K562 (cell line): Measurements from ENCODE around the gene GPR176. TPM values are rescaled to one million over a fixed set of nuclear protein-coding genes. Genes with fewer than 3 reads are reported as not detected.

Source experiments
- ATAC-seq: fragments of 200-7000 bp; cut with Tn5 transposase; 3 replicates; pipeline ENCODE4 v1.9.1; 2020; ENCODE audit warnings: moderate library complexity
- BruUV-seq: library from RNA; stranded (reverse); fragments of 400-500 nt; replicated peaks from 2 replicates; lab custom pipeline; 2021; lab: Mats Ljungman, UMichigan
- CTCF ChIA-PET: fragments of 300-600 bp; formaldehyde crosslinking; extraction: SDS; loops from one replicate; lab custom pipeline; 2021; ENCODE audit warnings: low intra/inter-chr PET ratio; lab: Yijun Ruan, JAX
- POLR2A ChIA-PET: fragments of 300-600, 350-650 bp; sonication (Branson Sonifier 250); formaldehyde crosslinking; extraction: SDS; loops from one replicate; lab custom pipeline; 2021; ENCODE audit warnings: antibody characterized with exemption, inconsistent platforms; lab: Yijun Ruan, JAX
- DNase-seq, 4 experiments: peaks; one replicate each; pipeline versions ENCODE4 v3.0.0 to v3.0.0-alpha.2; 2011 to 2018; ENCODE audit warnings: low spot score in 3 of 4, mixed read lengths in 3 of 4; ENCODE audit errors: extremely low read depth in 1 of 4
- FAIRE-seq: peaks from 2 replicates; lab custom pipeline; 2011; peaks lifted over from hg19 to GRCh38; lab: Jason Lieb, UNC
- H2AFZ ChIP-seq: 2 replicates; pipeline ENCODE4 v1.6.0; 2011; ENCODE audit warnings: low read depth, low read length, control low read depth, inconsistent platforms
- H3K27ac ChIP-seq: fragments of 200-600 bp; 3 replicates; pipeline ENCODE4 v1.8.0; 2011; ENCODE audit warnings: low read depth, mild to moderate bottlenecking, control low read depth, inconsistent platforms, low read length, moderate library complexity, mixed read lengths; ENCODE audit errors: extremely low read depth
- H3K27me3 ChIP-seq, 2 experiments: fragments of 300-600 bp in 1 of 2; 2 replicates in 1 of 2; 3 replicates in 1 of 2; pipeline versions ENCODE4 v1.6.0 to v1.8.0; 2011; ENCODE audit warnings: inconsistent platforms in 2 of 2, low read length in 2 of 2, mild to moderate bottlenecking in 1 of 2, mixed read lengths in 1 of 2, moderate library complexity in 1 of 2; ENCODE audit not compliant: control insufficient read depth in 2 of 2, insufficient read depth in 2 of 2
- H3K36me3 ChIP-seq: fragments of 300-600 bp; 3 replicates; pipeline ENCODE4 v1.8.0; 2011; ENCODE audit warnings: mild to moderate bottlenecking, low read length, inconsistent platforms; ENCODE audit not compliant: control insufficient read depth, insufficient read depth
- H3K4me1 ChIP-seq, 2 experiments: fragments of 200-600 bp in 1 of 2; replicated peaks in 1 of 2; 2 replicates in 1 of 2; 3 replicates in 1 of 2; pipeline versions ENCODE4 v1.5.1 to v1.8.0; 2011; ENCODE audit warnings: inconsistent platforms in 2 of 2, low read length in 2 of 2, mild to moderate bottlenecking in 1 of 2, mixed read lengths in 1 of 2, moderate library complexity in 1 of 2; ENCODE audit not compliant: control insufficient read depth in 2 of 2, insufficient read depth in 2 of 2
- H3K4me2 ChIP-seq: 2 replicates; pipeline ENCODE4 v1.6.1; 2011; ENCODE audit warnings: low read length, control low read depth, inconsistent platforms, mixed read lengths; ENCODE audit not compliant: insufficient read depth
- H3K4me3 ChIP-seq: fragments of 200-600 bp; sonication (generic), shearing (Covaris generic); 2 replicates; pipeline ENCODE4 v1.5.1; 2016; ENCODE audit warnings: control low read depth, inconsistent platforms
- H3K79me2 ChIP-seq: fragments of 200-600 bp; 3 replicates; pipeline ENCODE4 v1.8.0; 2011; ENCODE audit warnings: low read length, inconsistent platforms; ENCODE audit not compliant: control insufficient read depth, insufficient read depth
- H3K9ac ChIP-seq, 2 experiments: 2 replicates each; pipeline versions ENCODE4 v1.6.0 to v1.6.1; 2011; ENCODE audit warnings: low read depth in 2 of 2, low read length in 2 of 2, control low read depth in 1 of 2, inconsistent platforms in 1 of 2, mild to moderate bottlenecking in 1 of 2, mixed read lengths in 1 of 2; ENCODE audit not compliant: insufficient read depth in 1 of 2
- H3K9me1 ChIP-seq: one replicate; pipeline ENCODE4 v1.6.0; 2011; ENCODE audit warnings: inconsistent platforms, mild to moderate bottlenecking, low read length, moderate library complexity; ENCODE audit not compliant: control insufficient read depth, insufficient read depth
- H3K9me3 ChIP-seq: replicated peaks from 2 replicates; pipeline ENCODE4 v1.5.1; 2011; ENCODE audit warnings: low read depth, low read length, inconsistent platforms; ENCODE audit not compliant: control insufficient read depth, insufficient read depth
- H4K20me1 ChIP-seq: replicated peaks from 2 replicates; pipeline ENCODE4 v1.6.1; 2011; ENCODE audit warnings: low read length, inconsistent platforms, mixed read lengths; ENCODE audit not compliant: control insufficient read depth, insufficient read depth
- ESRRA ChIP-seq: fragments of 450-650 bp; IDR thresholded peaks from 2 replicates; pipeline ENCODE4 v1.6.1; 2014; ENCODE audit warnings: low read depth, mild to moderate bottlenecking, moderate library complexity, borderline replicate concordance
- EZH2 ChIP-seq: IDR thresholded peaks from 2 replicates; pipeline ENCODE4 v1.6.1; 2012; ENCODE audit warnings: low read depth, mild to moderate bottlenecking, inconsistent platforms, low read length, borderline replicate concordance
- NCOA6 ChIP-seq: fragments of 450-650 bp; IDR thresholded peaks from 2 replicates; pipeline ENCODE4 v1.6.1; 2017; ENCODE audit warnings: mild to moderate bottlenecking
- TCF7L2 ChIP-seq: fragments of 150-350 bp; IDR thresholded peaks from 2 replicates; pipeline ENCODE4 v1.6.1; 2016; ENCODE audit warnings: low read depth, mild to moderate bottlenecking, low read length, moderate library complexity
- ZNF561 ChIP-seq: fragments of 450-650 bp; formaldehyde crosslinking; conservative IDR thresholded peaks from 2 replicates; pipeline ENCODE4 v1.4.0; 2020; ENCODE audit warnings: mild to moderate bottlenecking, moderate library complexity
- WGBS: fragments of 100-300 bp; shearing (Covaris generic); methylation state at CpG from one replicate; pipeline ENCODE4 v1.1.6; 2016; ENCODE audit warnings: low coverage, mixed read lengths; ENCODE audit not compliant: insufficient coverage; ENCODE audit errors: missing lambda C conversion rate; 5-methylcytosine and 5-hydroxymethylcytosine counted together
- in situ Hi-C: fragments of 300-500 bp; cut with MboI; formaldehyde crosslinking; loops from 4 replicates; pipeline ENCODE4 v1.15.0; 2018; ENCODE audit warnings: inconsistent platforms, mixed read lengths
- intact Hi-C: fragments of 100-400 bp; cut with micrococcal nuclease; formaldehyde crosslinking; loops from 2 replicates; pipeline ENCODE4 v1.14.2; 2022
- polyA plus RNA-seq, 8 experiments: library from polyadenylated mRNA; depleted of rRNA in 4 of 8; stranded (reverse) in 5 of 8; unstranded in 3 of 8; fragments of >200 nt; fragmentation: Nextera tagmentation in 2 of 8; fragmentation: Illumina TruSeq in 1 of 8; extraction: Ambion mirVana in 2 of 8; extraction: Trizol in 1 of 8; gene quantifications; 2 replicates each; pipeline versions ENCODE4 v1.2.1 to v1.2.3, GENCODE V29; 2011 to 2014; ENCODE audit warnings: inconsistent platforms in 1 of 8, missing spikeins in 1 of 8
- total RNA-seq, 7 experiments: library from RNA; depleted of rRNA in 6 of 7; stranded (reverse); fragments of >200 nt in 6 of 7; fragmentation: Illumina TruSeq in 2 of 7; extraction: Trizol in 2 of 7; gene quantifications; 2 replicates each; pipeline versions ENCODE4 v1.2.1 to v1.2.3, GENCODE V29; 2011 to 2021; ENCODE audit warnings: low replicate concordance in 1 of 7
- TF ChIP-seq, protein P1 (sequence below): sonication (generic); IDR thresholded peaks from 2 replicates; pipeline ENCODE4 v1.6.1; 2016
- TF ChIP-seq, protein P2 (sequence below): fragments of 250-450 bp; sonication (Bioruptor Pico); IDR thresholded peaks from 2 replicates; pipeline ENCODE4 v1.5.1; 2021; ENCODE audit warnings: mild to moderate bottlenecking
- TF ChIP-seq, protein P3 (sequence below): IDR thresholded peaks from 2 replicates; pipeline ENCODE4 v1.6.1; 2011; ENCODE audit warnings: borderline replicate concordance, low read depth, mild to moderate bottlenecking, moderate library complexity, low read length; ENCODE audit not compliant: insufficient read depth, poor library complexity, severe bottlenecking

The GPR176 gene
- total and polyA plus RNA-seq, 9 of the 15 experiments (the other 6 are each of a cell fraction or from before 2014, with no cell fraction given), result 0.03 to 1.2 (median 0.76) TPM

DNA sequence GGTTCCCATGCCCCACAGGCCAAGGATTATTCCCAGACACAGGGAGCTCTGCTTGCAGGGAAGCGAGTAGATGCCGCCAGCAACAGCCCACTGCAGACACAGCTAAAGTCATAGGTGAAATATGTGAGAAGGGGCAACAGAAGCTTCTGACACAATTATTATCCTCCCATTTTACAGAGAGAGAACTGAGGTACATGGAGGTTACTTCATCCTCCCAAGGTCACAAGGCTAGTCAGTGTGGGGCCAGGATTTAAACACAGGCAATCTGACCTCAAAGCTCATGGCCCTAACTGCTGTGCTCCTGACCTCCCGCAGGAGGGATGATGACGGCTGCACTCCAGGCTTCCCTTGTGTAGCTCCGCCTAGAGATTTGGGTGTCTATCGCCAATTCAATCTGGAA lies 121.7 kb downstream of the GPR176 start:
- ATAC-seq, result 0 out of 3 replicates have a peak, but pooled peaks have one; percentile 43
- in situ Hi-C loops, result loop anchor here (25.0 kb wide), 1 partner anchor 214 kb away; no protein-coding TSS in a partner anchor
- no peak for FAIRE-seq
- H3K9ac ChIP-seq, result no peak overlapping the region
- H3K9me3 ChIP-seq, result no peaks in the 10 kb centered on the region
- ChIA-PET POLR2A (interaction anchor here (0.7 to 1.2 kb wide), 2 partner anchors 10 to 12 kb away, joined by 3 to 5 read pairs; no protein-coding TSS in a partner anchor), CTCF (no interaction called here)
- H3K27ac ChIP-seq, result no peak overlapping the region
- TF ChIP-seq ZNF561 (CRISPR knock-in tag) (no peak), ESRRA (peak; percentile 91)
- TF ChIP-seq, protein P1, sequence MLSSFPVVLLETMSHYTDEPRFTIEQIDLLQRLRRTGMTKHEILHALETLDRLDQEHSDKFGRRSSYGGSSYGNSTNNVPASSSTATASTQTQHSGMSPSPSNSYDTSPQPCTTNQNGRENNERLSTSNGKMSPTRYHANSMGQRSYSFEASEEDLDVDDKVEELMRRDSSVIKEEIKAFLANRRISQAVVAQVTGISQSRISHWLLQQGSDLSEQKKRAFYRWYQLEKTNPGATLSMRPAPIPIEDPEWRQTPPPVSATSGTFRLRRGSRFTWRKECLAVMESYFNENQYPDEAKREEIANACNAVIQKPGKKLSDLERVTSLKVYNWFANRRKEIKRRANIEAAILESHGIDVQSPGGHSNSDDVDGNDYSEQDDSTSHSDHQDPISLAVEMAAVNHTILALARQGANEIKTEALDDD, result no peak
- no peak overlapping the region for H2AFZ ChIP-seq
- H4K20me1 ChIP-seq, result 0 out of 2 replicates have a peak, but pooled peaks cover 2% of the 10 kb centered on the region
- DNase-seq, result no peak
- intact Hi-C loops, result no loop called here
- BruUV-seq, result no TSS peak
- no peaks in the 10 kb centered on the region for H3K9me1 ChIP-seq
- H3K4me1 ChIP-seq, result no peaks in the 10 kb centered on the region
- H3K4me3 ChIP-seq, result no peak overlapping the region
- H3K4me2 ChIP-seq, result no peak overlapping the region
- H3K36me3 ChIP-seq, result no peaks in the 10 kb centered on the region
- peaks cover 35 to 38% of the 10 kb centered on the region in 2 experiments for H3K27me3 ChIP-seq
- H3K79me2 ChIP-seq, result no peaks in the 10 kb centered on the region
- WGBS, result 7% methylated on average over 6 of the region's 6 CpGs

DNA sequence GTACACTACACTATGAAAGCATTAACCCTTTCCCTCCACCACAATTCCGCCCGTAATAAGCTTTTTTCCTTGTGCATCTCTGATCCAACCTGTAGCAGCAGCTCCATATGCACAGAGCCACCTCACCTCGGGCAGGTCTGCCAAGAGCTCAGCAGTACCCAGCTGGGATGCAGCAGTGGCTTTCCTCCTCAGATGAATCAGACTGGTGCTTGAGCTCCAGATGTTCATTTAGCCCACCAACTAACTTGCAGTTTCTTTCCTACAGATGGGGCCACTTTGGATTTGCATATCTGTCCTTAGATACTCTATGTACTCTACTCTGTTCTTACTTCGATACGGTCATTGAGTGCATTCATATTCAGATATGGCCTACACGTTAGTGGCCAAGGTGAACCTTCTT lies 122.7 kb downstream of the GPR176 start:
- ATAC-seq, result no peak
- intact Hi-C loops, result no loop called here
- no peak for FAIRE-seq
- H3K27me3 ChIP-seq, result peaks cover 35 to 38% of the 10 kb centered on the region in 2 experiments
- H3K4me1 ChIP-seq, result no peaks in the 10 kb centered on the region
- no peaks in the 10 kb centered on the region for H3K9me1 ChIP-seq
- H3K4me3 ChIP-seq, result no peak overlapping the region
- in situ Hi-C loops, result loop anchor here (25.0 kb wide), 1 partner anchor 215 kb away; no protein-coding TSS in a partner anchor
- 1% methylated on average over 6 of the region's 6 CpGs for whole genome bisulfite sequencing
- no peaks in the 10 kb centered on the region for H3K79me2 ChIP-seq
- no peak overlapping the region for H3K9ac ChIP-seq
- no peaks in the 10 kb centered on the region for H3K9me3 ChIP-seq
- no peak overlapping the region for H3K27ac ChIP-seq
- CTCF ChIA-PET, result no interaction called here
- H3K36me3 ChIP-seq, result no peaks in the 10 kb centered on the region
- H3K4me2 ChIP-seq, result no peak overlapping the region
- no peak for DNase-seq
- POLR2A ChIA-PET, result interaction anchor here (0.6 to 1.2 kb wide), 4 partner anchors 9 to 665 kb away, joined by 3 to 6 read pairs (median 3); no protein-coding TSS in a partner anchor
- BruUV-seq, result no TSS peak
- H2AFZ ChIP-seq, result no peak overlapping the region
- H4K20me1 ChIP-seq, result 0 out of 2 replicates have a peak, but pooled peaks cover 2% of the 10 kb centered on the region
- TF ChIP-seq, protein P2, sequence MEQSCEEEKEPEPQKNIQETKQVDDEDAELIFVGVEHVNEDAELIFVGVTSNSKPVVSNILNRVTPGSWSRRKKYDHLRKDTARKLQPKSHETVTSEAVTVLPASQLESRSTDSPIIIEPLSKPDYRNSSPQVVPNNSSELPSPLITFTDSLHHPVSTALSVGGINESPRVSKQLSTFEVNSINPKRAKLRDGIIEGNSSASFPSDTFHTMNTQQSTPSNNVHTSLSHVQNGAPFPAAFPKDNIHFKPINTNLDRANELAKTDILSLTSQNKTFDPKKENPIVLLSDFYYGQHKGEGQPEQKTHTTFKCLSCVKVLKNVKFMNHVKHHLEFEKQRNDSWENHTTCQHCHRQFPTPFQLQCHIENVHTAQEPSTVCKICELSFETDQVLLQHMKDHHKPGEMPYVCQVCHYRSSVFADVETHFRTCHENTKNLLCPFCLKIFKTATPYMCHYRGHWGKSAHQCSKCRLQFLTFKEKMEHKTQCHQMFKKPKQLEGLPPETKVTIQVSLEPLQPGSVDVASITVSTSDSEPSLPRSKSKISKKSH (CRISPR knock-in tag), result no peak
- no peak for TF ChIP-seq TCF7L2
- TF ChIP-seq NCOA6, result no peak
- TF ChIP-seq, protein P3, sequence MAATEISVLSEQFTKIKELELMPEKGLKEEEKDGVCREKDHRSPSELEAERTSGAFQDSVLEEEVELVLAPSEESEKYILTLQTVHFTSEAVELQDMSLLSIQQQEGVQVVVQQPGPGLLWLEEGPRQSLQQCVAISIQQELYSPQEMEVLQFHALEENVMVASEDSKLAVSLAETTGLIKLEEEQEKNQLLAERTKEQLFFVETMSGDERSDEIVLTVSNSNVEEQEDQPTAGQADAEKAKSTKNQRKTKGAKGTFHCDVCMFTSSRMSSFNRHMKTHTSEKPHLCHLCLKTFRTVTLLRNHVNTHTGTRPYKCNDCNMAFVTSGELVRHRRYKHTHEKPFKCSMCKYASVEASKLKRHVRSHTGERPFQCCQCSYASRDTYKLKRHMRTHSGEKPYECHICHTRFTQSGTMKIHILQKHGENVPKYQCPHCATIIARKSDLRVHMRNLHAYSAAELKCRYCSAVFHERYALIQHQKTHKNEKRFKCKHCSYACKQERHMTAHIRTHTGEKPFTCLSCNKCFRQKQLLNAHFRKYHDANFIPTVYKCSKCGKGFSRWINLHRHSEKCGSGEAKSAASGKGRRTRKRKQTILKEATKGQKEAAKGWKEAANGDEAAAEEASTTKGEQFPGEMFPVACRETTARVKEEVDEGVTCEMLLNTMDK, result no peak
- no peak for TF ChIP-seq EZH2
